IPS-NIHi7 (cell line): ENCODE data around the gene CHST9.
"Not testable (repeated sequence)": the region's sequence is repeated elsewhere in the genome, so short reads cannot be mapped to it uniquely, and the experiment has no call there.

Source experiments
- DNase-seq: peaks from one replicate; pipeline ENCODE4 v3.0.0; 2012; ENCODE audit warnings: mixed read lengths; ENCODE audit errors: extremely low spot score

The CHST9 gene

GRCh38 chr18:27175245-27175644 lies 9.9 kb downstream of the CHST9 start:
- no peak for DNase-seq

DNA sequence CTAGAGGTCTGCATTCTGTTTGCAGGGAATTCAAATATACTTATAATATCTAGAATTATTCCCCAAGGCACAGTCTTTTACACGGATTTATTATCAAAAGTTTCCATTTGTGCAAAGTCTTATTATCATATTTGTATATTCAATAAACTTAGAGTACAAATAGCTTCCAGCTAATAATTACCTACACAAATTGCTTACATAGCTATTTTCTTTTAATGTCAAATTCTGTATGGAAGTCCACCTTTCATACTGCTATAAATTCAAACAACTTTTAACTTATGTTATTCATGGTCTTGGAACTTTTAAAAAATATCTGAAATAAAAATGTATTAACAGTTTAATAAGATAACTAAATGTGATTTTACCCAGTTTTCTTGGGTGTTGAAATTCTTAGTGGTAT lies 13.1 kb downstream of the CHST9 start:
- no peak for DNase-seq

GRCh38 chr18:27165412-27165811 lies 19.7 kb downstream of the CHST9 start:
- DNase-seq = no peak

- no peak for DNase-seq
Observed at GRCh38 chr18:27164905-27165304, 20.2 kb downstream of the CHST9 start.

DNA sequence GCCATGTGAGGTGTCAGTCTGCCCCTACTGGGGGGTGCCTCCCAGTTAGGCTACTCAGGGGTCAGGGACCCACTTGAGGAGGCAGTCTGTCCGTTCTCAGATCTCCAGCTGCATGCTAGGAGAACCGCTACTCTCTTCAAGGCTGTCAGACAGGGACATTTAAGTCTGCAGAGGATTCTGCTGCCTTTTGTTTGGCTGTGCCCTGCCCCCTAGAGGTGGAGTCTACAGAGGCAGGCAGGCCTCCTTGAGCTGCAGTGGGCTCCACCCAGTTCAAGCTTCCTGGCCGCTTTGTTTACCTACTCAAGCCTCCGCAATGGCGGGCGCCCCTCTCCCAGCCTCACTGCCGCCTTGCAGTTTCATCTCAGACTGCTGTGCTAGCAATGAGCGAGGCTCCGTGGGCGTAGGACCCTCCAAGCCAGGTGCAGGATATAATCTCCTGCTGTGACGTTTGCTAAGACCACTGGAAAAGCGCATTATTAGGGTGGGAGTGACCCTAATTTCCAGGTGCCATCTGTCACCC lies 21.9 kb downstream of the CHST9 start:
- not testable (repeated sequence) for DNase-seq

GRCh38 chr18:27149240-27149639 lies 35.9 kb downstream of the CHST9 start:
- DNase-seq = not testable (repeated sequence)

DNA sequence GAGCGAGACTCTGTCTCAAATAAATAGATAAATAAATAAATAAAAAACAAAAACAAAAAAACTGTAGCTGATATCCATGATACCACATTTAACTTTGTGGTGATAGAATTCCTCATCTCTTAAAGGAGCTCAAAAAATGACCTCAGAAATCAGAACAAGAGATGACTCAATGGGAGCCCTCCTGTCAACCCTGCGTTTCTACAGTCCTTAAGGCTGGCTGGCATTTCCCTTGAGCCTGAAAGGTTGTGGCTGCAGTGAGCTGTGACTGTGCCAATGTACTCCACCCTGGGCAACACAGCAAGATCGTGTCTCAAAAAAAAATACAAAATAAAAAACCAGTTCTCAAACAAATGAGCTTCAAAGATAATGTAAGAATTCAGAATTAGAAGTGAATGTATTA lies 40.4 kb downstream of the CHST9 start:
- no peak for DNase-seq

GRCh38 chr18:27143580-27144287 lies 41.4 kb downstream of the CHST9 start:
- peak; percentile 35 for DNase-seq

DNA sequence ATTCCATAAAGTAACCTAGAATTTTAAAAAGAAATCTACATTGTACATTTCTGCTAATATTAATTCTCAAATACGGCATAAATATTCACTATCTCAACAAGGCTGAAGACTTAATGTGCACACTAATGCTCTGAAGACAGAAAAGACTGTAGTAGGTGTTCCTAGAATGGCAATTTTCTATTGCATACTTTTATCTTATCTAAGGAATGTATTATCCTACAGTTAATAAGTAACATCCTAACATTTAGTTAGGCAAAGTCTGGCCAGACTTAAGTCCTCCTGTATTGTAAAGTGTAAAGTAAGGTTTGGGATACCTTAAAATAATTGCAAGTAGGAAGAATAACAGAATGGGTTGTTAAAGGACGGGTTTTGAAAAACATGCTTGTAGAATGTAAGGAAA lies 42.2 kb downstream of the CHST9 start:
- no peak for DNase-seq

- DNase-seq = no peak
Observed at GRCh38 chr18:27141876-27142275, 43.2 kb downstream of the CHST9 start.

DNA sequence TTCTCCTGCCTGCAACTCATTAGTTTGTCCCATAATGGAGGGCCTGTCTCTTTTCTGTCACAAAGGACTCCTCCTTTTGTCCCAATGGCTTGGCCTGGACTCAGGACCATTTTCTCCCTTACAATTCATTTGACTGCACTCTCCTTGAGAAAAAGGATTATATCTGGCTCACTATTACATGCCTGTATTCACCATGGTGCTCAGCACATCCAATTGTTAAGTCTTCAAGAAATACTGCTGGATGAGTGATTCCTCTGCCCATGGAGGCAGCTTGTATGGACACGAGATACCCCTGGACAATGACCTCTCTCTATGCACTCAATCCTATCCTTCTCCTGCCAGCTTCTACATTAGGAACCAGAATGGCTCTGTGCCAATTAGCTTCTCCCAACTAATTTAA lies 47.0 kb downstream of the CHST9 start:
- no peak for DNase-seq

GRCh38 chr18:27136208-27136535 lies 48.9 kb downstream of the CHST9 start:
- DNase-seq = peak; percentile 53

DNA sequence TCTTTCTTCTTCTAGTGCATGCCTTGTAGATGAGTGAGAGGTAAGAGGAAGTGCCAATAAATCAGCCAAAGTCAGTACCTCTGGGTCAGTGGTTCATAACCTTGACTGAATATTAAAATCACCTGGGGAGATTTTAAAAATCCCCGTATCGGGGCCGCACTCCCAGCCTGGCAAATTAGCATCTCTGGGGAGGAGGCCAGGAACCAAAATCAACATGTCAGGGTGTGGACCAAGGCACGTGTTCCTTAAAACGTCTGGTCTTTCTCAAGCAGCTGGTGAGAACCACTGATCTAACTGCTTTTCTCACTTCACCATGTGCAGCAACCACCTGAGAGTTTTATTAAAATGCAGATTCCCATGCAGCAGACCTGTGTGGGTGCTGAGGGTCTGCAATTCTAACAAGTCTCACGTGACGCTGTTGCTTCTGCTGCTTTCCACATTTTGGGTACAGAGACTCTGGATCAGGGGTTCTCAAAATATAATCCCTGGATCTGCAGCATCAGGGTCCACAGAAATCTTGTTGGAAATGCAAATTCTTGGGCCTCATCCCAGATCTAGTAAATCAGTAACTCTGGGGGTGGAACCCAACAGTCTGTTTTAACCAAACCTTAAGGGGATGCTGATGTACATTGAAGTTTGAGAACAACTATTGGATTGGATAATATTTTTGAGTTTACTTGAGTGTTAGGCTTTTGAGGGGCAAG lies 49.5 kb downstream of the CHST9 start:
- DNase-seq = no peak

DNA sequence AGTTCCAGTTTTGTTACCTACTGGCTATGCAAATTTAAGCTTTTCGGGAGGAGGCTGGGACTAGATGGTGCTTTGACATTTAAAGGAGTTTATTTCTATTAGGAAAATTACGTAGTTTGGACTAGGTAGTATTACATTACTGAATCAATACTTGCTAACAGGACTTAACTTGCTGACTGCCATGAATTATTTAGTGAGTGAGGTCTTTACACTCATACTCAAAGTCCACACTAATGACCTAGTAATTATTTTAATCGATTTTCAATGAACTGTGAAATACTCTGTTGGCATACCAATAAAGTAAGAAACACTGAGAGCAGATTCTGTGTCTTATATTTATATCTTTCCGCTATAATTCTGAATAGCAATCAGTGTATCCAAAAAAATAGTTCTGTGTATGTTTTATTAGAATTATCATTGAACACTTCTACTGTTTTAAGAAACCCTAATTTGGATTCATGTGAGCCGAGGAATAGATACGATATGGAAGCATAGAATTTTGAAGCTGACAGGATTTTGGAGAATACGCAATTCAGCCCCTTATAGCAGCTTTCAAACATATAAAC lies 55.0 kb downstream of the CHST9 start:
- DNase-seq = no peak

DNA sequence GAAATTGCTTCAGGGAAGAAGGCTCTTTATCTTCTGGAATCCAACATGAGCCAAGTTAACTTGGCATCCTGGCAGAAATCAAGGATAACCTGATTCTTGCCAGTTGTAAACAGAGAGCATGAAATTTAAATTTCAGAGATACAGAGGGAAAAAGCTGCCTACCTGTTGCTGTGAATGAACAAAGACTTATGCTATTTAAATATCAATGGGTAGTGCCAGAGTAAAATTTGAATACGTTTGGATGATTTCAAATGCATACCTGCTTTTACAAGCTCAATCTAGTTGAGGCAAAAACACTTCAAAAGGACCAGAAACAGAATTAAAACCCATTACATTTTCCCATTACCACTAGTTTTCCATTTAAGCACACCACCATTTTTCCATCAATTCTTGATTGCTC lies 60.9 kb downstream of the CHST9 start:
- no peak for DNase-seq

GRCh38 chr18:27121108-27121507 lies 64.0 kb downstream of the CHST9 start:
- DNase-seq = no peak

DNA sequence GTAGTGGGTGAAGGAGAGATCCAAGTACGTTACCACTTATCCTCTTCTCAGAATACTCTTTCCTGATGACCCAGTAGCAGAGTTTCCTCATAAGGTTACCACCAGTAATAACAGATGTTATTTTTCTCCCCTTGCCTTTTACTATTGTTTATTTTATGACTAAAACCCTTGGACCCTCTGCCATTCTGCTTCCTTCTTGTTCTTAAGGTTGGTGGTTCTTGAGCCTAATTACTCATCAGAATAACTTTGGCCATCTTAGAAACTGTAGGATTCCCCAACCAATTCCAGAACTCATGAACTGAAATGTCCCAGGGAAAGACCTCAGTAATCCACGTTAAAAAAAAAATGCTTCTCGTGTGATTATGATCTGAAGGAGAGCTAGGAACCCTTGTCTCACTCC lies 64.9 kb downstream of the CHST9 start:
- no peak for DNase-seq

GRCh38 chr18:27118973-27119372 lies 66.1 kb downstream of the CHST9 start:
- DNase-seq = no peak

DNA sequence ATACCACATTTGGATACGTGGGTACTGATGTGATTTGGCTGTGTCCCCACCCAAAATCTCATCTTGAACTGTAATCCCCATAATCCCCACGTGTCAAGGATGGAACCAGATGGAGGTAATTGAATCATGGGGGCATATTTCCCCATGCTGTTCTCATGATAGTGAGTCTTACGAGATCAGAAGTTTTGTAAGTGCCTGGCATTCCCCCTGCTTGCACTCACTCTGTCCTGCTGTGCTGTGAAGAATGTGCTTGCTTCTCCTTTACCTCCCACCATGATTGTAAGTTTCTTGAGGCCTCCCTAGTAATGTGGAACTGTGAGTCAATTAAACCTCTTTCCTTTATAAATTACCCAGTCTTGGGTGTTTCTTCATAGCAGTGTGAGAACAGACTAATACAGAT lies 70.3 kb downstream of the CHST9 start:
- DNase-seq = no peak

DNA sequence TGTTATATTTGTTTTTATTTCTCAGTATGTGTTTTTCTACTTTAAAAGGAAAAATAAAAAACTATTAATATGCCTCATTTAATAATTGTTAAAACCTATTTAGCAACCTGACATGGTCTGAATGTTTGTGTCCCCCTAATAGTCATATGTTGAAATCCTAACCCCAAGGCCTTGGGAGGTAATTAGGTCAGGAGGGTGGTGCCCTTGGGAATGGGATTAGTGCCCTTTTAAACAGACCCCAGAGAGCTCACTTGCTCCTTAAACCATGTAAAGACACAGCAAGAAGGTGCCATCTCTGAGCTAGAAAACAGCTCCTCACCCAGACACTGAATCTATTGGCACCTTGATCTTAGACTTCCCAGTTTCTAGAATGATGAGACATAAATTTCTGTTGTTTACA lies 71.8 kb downstream of the CHST9 start:
- DNase-seq = no peak

DNA sequence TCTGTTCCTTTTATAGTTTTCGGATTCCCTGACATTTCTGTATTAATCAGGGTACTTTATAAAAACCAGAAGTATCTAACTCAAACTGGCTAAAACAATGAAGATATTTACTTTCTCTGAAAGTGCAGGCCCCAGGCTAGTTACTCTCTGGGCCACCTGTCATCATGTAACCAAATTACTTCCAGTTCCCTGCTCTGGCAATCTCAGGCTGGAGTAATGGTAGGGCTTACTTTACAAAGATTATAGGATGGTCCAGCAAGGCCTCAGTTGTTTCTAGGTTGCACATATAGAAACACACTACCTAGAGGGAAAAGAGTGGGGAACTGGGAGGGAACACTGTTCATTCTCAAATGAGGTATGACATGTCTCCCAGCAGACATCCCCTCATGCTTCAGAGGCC lies 74.8 kb downstream of the CHST9 start:
- DNase-seq = no peak

DNA sequence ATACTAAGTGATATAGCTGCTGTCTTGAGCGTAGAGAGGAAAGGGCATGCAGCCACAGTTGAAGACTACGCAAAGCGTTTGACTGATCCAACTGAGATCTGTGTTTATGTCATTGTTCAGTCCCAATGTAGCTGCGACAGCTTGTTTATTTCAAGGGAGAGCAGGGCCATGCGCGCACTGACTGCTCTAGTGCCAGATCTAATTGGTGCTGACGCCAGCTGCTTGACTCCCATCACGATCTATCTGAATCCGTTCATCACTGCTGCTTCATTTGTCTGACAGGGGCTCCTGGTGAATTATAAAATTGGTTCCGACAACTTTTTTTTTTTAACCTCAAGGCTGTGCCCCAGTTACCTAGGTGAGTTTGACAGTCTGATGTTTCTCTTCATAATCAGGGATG lies 75.7 kb downstream of the CHST9 start:
- no peak for DNase-seq

GRCh38 chr18:27108842-27109241 lies 76.3 kb downstream of the CHST9 start:
- no peak for DNase-seq
